Neural progenitor cell (in vitro differentiated cells): ENCODE data around the gene MATK. TPM values are rescaled to one million over a fixed set of nuclear protein-coding genes. Genes with fewer than 3 reads are reported as not detected.

Experiments used
- DNase-seq: peaks from one replicate; pipeline ENCODE4 v3.0.0-alpha.2; 2016; ENCODE audit warnings: low spot score
- H2AFZ ChIP-seq: fragments of 200-600 bp; sonication (generic); replicated peaks from 2 replicates; pipeline ENCODE4 v1.6.1; 2016; ENCODE audit warnings: antibody characterized with exemption
- H3F3A ChIP-seq: fragments of 200-600 bp; sonication (generic); 2 replicates; pipeline ENCODE4 v1.6.1; 2016; ENCODE audit warnings: antibody characterized with exemption, low read depth
- H3K27ac ChIP-seq: fragments of 200-600 bp; sonication (generic); 2 replicates; pipeline ENCODE4 v1.5.1; 2016; ENCODE audit warnings: mild to moderate bottlenecking
- H3K27me3 ChIP-seq: fragments of 200-600 bp; sonication (generic); 2 replicates; pipeline ENCODE4 v1.6.1; 2016; ENCODE audit warnings: mild to moderate bottlenecking, moderate library complexity
- H3K36me3 ChIP-seq: fragments of 200-600 bp; sonication (generic); 2 replicates; pipeline ENCODE4 v1.5.1; 2016
- H3K4me1 ChIP-seq: fragments of 200-600 bp; sonication (generic); 2 replicates; pipeline ENCODE4 v1.6.1; 2016; ENCODE audit warnings: mixed run types
- H3K4me2 ChIP-seq: fragments of 200-600 bp; sonication (generic); 2 replicates; pipeline ENCODE4 v1.6.1; 2016
- H3K4me3 ChIP-seq: fragments of 200-600 bp; sonication (generic); 2 replicates; pipeline ENCODE4 v1.5.1; 2016
- H3K79me2 ChIP-seq: fragments of 200-600 bp; sonication (generic); 2 replicates; pipeline ENCODE4 v1.6.1; 2016; ENCODE audit warnings: low read depth
- H3K9ac ChIP-seq: fragments of 200-600 bp; sonication (generic); 2 replicates; pipeline ENCODE4 v1.6.1; 2016
- H3K9me3 ChIP-seq: fragments of 200-600 bp; sonication (generic); 2 replicates; pipeline ENCODE4 v1.5.1; 2016; ENCODE audit warnings: low read depth
- H4K20me1 ChIP-seq: fragments of 200-600 bp; sonication (generic); 2 replicates; pipeline ENCODE4 v1.6.1; 2016; ENCODE audit warnings: low read depth
- H3K27ac Mint-ChIP-seq: 3 replicates; pipeline ENCODE4 v1.8.0; 2021; ENCODE audit warnings: mixed read lengths
- H3K27me3 Mint-ChIP-seq: 2 replicates; pipeline ENCODE4 v1.8.0; 2022; ENCODE audit warnings: low read depth, mild to moderate bottlenecking, inconsistent platforms, moderate library complexity, mixed read lengths; ENCODE audit not compliant: insufficient read depth
- H3K36me3 Mint-ChIP-seq: 3 replicates; pipeline ENCODE4 v1.8.0; 2021; ENCODE audit warnings: mixed read lengths
- H3K4me1 Mint-ChIP-seq: 3 replicates; pipeline ENCODE4 v1.8.0; 2021; ENCODE audit warnings: mixed read lengths
- H3K4me3 Mint-ChIP-seq: 3 replicates; pipeline ENCODE4 v1.8.0; 2021; ENCODE audit warnings: mild to moderate bottlenecking, moderate library complexity, mixed read lengths
- H3K9me3 Mint-ChIP-seq: 3 replicates; pipeline ENCODE4 v1.8.0; 2020; ENCODE audit warnings: mixed read lengths
- EZH2 ChIP-seq: fragments of 200-600 bp; sonication (generic); IDR thresholded peaks from 2 replicates; pipeline ENCODE4 v1.6.1; 2017; ENCODE audit warnings: antibody characterized with exemption, mild to moderate bottlenecking, moderate library complexity
- EZH2phosphoT487 ChIP-seq: fragments of 200-600 bp; sonication (generic); IDR thresholded peaks from 2 replicates; pipeline ENCODE4 v1.6.1; 2017; ENCODE audit warnings: antibody characterized with exemption
- total RNA-seq: library from RNA; depleted of rRNA; stranded (reverse); fragments of >200 nt; gene quantifications from 2 replicates; pipeline ENCODE4 v1.2.3, GENCODE V29; 2015; ENCODE audit warnings: low replicate concordance
- TF ChIP-seq, protein P1 (sequence below): fragments of 200-600 bp; sonication (generic); IDR thresholded peaks from 2 replicates; pipeline ENCODE4 v1.5.1; 2017; ENCODE audit warnings: antibody characterized with exemption, mild to moderate bottlenecking

Gene MATK
- total RNA-seq, 1 donor from 2014 or later = 2.4 TPM

GRCh38 chr19:3781603-3782002 is 4.6 kb downstream of the MATK start:
- Histone ChIP-seq H3K9me3 (no peaks in the 10 kb centered on the region), H3K4me1 (peaks cover 6% of the 10 kb centered on the region), H3K27ac (no peak overlapping the region), H3K36me3 (no peaks in the 10 kb centered on the region), H3K9ac (no peak overlapping the region), H3K27me3 (peaks cover 34% of the 10 kb centered on the region), H3K4me3 (no peak overlapping the region), H3F3A (no peaks in the 10 kb centered on the region), H2AFZ (no peak overlapping the region), H3K4me2 (no peak overlapping the region), H3K79me2 (no peaks in the 10 kb centered on the region), H4K20me1 (peaks cover 6% of the 10 kb centered on the region)
- no peak overlapping the region for H3K4me3 Mint-ChIP-seq
- peaks cover 18% of the 10 kb centered on the region for H3K9me3 Mint-ChIP-seq
- DNase-seq = no peak
- H3K36me3 Mint-ChIP-seq = no peaks in the 10 kb centered on the region
- H3K27me3 Mint-ChIP-seq = peaks cover 29% of the 10 kb centered on the region
- peaks cover 1% of the 10 kb centered on the region for H3K4me1 Mint-ChIP-seq
- TF ChIP-seq, protein P1, sequence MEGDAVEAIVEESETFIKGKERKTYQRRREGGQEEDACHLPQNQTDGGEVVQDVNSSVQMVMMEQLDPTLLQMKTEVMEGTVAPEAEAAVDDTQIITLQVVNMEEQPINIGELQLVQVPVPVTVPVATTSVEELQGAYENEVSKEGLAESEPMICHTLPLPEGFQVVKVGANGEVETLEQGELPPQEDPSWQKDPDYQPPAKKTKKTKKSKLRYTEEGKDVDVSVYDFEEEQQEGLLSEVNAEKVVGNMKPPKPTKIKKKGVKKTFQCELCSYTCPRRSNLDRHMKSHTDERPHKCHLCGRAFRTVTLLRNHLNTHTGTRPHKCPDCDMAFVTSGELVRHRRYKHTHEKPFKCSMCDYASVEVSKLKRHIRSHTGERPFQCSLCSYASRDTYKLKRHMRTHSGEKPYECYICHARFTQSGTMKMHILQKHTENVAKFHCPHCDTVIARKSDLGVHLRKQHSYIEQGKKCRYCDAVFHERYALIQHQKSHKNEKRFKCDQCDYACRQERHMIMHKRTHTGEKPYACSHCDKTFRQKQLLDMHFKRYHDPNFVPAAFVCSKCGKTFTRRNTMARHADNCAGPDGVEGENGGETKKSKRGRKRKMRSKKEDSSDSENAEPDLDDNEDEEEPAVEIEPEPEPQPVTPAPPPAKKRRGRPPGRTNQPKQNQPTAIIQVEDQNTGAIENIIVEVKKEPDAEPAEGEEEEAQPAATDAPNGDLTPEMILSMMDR = no peak
- TF ChIP-seq EZH2 (no peak), EZH2phosphoT487 (no peak)
- H3K27ac Mint-ChIP-seq = no peak overlapping the region

- Histone ChIP-seq H3F3A (no peaks in the 10 kb centered on the region), H3K9ac (no peak overlapping the region), H3K4me2 (no peak overlapping the region), H2AFZ (no peak overlapping the region), H3K27ac (no peak overlapping the region), H3K79me2 (no peaks in the 10 kb centered on the region), H3K27me3 (peaks cover 27% of the 10 kb centered on the region), H3K4me1 (peaks cover 6% of the 10 kb centered on the region), H4K20me1 (peaks cover 6% of the 10 kb centered on the region), H3K36me3 (no peaks in the 10 kb centered on the region), H3K4me3 (no peak overlapping the region), H3K9me3 (no peaks in the 10 kb centered on the region)
- peaks cover 27% of the 10 kb centered on the region for H3K27me3 Mint-ChIP-seq
- no peaks in the 10 kb centered on the region for H3K4me1 Mint-ChIP-seq
- peaks cover 18% of the 10 kb centered on the region for H3K9me3 Mint-ChIP-seq
- H3K27ac Mint-ChIP-seq = no peak overlapping the region
- no peaks in the 10 kb centered on the region for H3K36me3 Mint-ChIP-seq
- TF ChIP-seq EZH2phosphoT487 (no peak), EZH2 (no peak)
- TF ChIP-seq, protein P1 = no peak
- no peak overlapping the region for H3K4me3 Mint-ChIP-seq
- DNase-seq = no peak
Observed at GRCh38 chr19:3780786-3781304, 5.3 kb downstream of the MATK start.

- Mint-ChIP-seq H3K4me3 (no peak overlapping the region), H3K9me3 (peaks cover 18% of the 10 kb centered on the region), H3K27ac (no peak overlapping the region), H3K4me1 (no peaks in the 10 kb centered on the region), H3K27me3 (peaks cover 16% of the 10 kb centered on the region), H3K36me3 (no peaks in the 10 kb centered on the region)
- Histone ChIP-seq H3F3A (no peaks in the 10 kb centered on the region), H3K9ac (no peak overlapping the region), H3K27me3 (peaks cover 10% of the 10 kb centered on the region), H3K4me2 (no peak overlapping the region), H3K27ac (no peak overlapping the region), H2AFZ (no peak overlapping the region), H3K36me3 (no peaks in the 10 kb centered on the region), H3K4me1 (no peaks in the 10 kb centered on the region), H3K79me2 (no peaks in the 10 kb centered on the region), H4K20me1 (no peaks in the 10 kb centered on the region), H3K9me3 (no peaks in the 10 kb centered on the region), H3K4me3 (no peak overlapping the region)
- TF ChIP-seq, protein P1 = no peak
- TF ChIP-seq EZH2 (no peak), EZH2phosphoT487 (no peak)
- no peak for DNase-seq
Observed at GRCh38 chr19:3778899-3779723, 7.1 kb downstream of the MATK start.
